ENCODE results near the gene ZFPM1. TPM values are rescaled to one million over a fixed set of nuclear protein-coding genes. Genes with fewer than 3 reads are reported as not detected.

The ZFPM1 gene
- total RNA-seq, 1 donor from 2014 or later: 0.79 TPM

- no peak for FAIRE-seq
- H3K4me3 ChIP-seq (ENCODE audit: low read depth, low read length): no peak overlapping the region
- no peak for DNase-seq (ENCODE audit: low read depth)
- TF ChIP-seq CTCF (IDR thresholded peaks at IDR 0.05; ENCODE audit: insufficient read depth, low read length, severe bottlenecking): no peak
- peaks cover 2% of the 10 kb centered on the region for H3K36me3 ChIP-seq (ENCODE audit: control insufficient read depth, insufficient read depth, low read length)
- H3K27me3 ChIP-seq (ENCODE audit: control insufficient read depth, insufficient read depth, low read length): no peaks in the 10 kb centered on the region
Measured at GRCh38 chr16:88503771-88504488, 50.9 kb downstream of the ZFPM1 start.

- FAIRE-seq (no peak), DNase-seq (ENCODE audit: low read depth) (no peak)
- Histone ChIP-seq H3K27me3 (ENCODE audit: control insufficient read depth, insufficient read depth, low read length) (no peaks in the 10 kb centered on the region), H3K4me3 (ENCODE audit: low read depth, low read length) (no peak overlapping the region), H3K36me3 (ENCODE audit: control insufficient read depth, insufficient read depth, low read length) (peaks cover 2% of the 10 kb centered on the region)
- no peak for TF ChIP-seq CTCF (IDR thresholded peaks at IDR 0.05; ENCODE audit: insufficient read depth, low read length, severe bottlenecking)
Measured at GRCh38 chr16:88504489-88505404, 51.7 kb downstream of the ZFPM1 start.

GRCh38 chr16:88505405-88506082 is 52.5 kb downstream of the ZFPM1 start:
- no peak overlapping the region for H3K4me3 ChIP-seq (ENCODE audit: low read depth, low read length)
- DNase-seq (ENCODE audit: low read depth) (peak; percentile 34), FAIRE-seq (no peak)
- no peaks in the 10 kb centered on the region for H3K27me3 ChIP-seq (ENCODE audit: control insufficient read depth, insufficient read depth, low read length)
- H3K36me3 ChIP-seq (ENCODE audit: control insufficient read depth, insufficient read depth, low read length): peaks cover 2% of the 10 kb centered on the region
- peak; percentile 67 for TF ChIP-seq CTCF (IDR thresholded peaks at IDR 0.05; ENCODE audit: insufficient read depth, low read length, severe bottlenecking)

- TF ChIP-seq CTCF (IDR thresholded peaks at IDR 0.05; ENCODE audit: insufficient read depth, low read length, severe bottlenecking): no peak
- FAIRE-seq (no peak), DNase-seq (ENCODE audit: low read depth) (no peak)
- Histone ChIP-seq H3K4me3 (ENCODE audit: low read depth, low read length) (no peak overlapping the region), H3K36me3 (ENCODE audit: control insufficient read depth, insufficient read depth, low read length) (peaks cover 2% of the 10 kb centered on the region), H3K27me3 (ENCODE audit: control insufficient read depth, insufficient read depth, low read length) (no peaks in the 10 kb centered on the region)
Measured at GRCh38 chr16:88506723-88507122, 53.6 kb downstream of the ZFPM1 start.

GRCh38 chr16:88507231-88507743 is 54.2 kb downstream of the ZFPM1 start:
- peaks cover 2% of the 10 kb centered on the region for H3K36me3 ChIP-seq (ENCODE audit: control insufficient read depth, insufficient read depth, low read length)
- no peak for TF ChIP-seq CTCF (IDR thresholded peaks at IDR 0.05; ENCODE audit: insufficient read depth, low read length, severe bottlenecking)
- H3K27me3 ChIP-seq (ENCODE audit: control insufficient read depth, insufficient read depth, low read length): no peaks in the 10 kb centered on the region
- DNase-seq (ENCODE audit: low read depth): peak; percentile 43
- no peak for FAIRE-seq
- H3K4me3 ChIP-seq (ENCODE audit: low read depth, low read length): no peak overlapping the region

Measured in bronchial epithelial cell (primary cell).